K562 (cell line): ENCODE data around the gene ANKDD1A. TPM values are rescaled to one million over a fixed set of nuclear protein-coding genes. Genes with fewer than 3 reads are reported as not detected.

Experiments
- DIDO1 ChIP-seq: fragments of 450-650 bp; IDR thresholded peaks from 2 replicates; pipeline ENCODE4 v1.6.1; 2016; ENCODE audit warnings: low read depth, missing biosample characterization, missing genetic modification characterization
- FOXJ2 ChIP-seq: fragments of 200-800 bp; sonication (Bioruptor generic); IDR thresholded peaks from 2 replicates; pipeline ENCODE4 v1.6.1; 2016; ENCODE audit warnings: missing genetic modification characterization, missing compliant biosample characterization
- NONO ChIP-seq, 2 experiments: fragments of 200-400 bp in 1 of 2; fragments of 450-650 bp in 1 of 2; formaldehyde crosslinking in 1 of 2; IDR thresholded peaks; 2 replicates each; pipeline ENCODE4 v1.6.1; 2017; ENCODE audit warnings: low read depth in 2 of 2, mild to moderate bottlenecking in 2 of 2, moderate library complexity in 2 of 2, low read length in 1 of 2
- POLR3G ChIP-seq: IDR thresholded peaks from 2 replicates; pipeline ENCODE4 v1.6.1; 2011; ENCODE audit not compliant: insufficient read length, insufficient replicate concordance; ENCODE audit errors: extremely low read depth
- polyA plus RNA-seq, 8 experiments: library from polyadenylated mRNA; depleted of rRNA in 4 of 8; stranded (reverse) in 5 of 8; unstranded in 3 of 8; fragments of >200 nt; fragmentation: Nextera tagmentation in 2 of 8; fragmentation: Illumina TruSeq in 1 of 8; extraction: Ambion mirVana in 2 of 8; extraction: Trizol in 1 of 8; gene quantifications; 2 replicates each; pipeline versions ENCODE4 v1.2.1 to v1.2.3, GENCODE V29; 2011 to 2014; ENCODE audit warnings: inconsistent platforms in 1 of 8, missing spikeins in 1 of 8
- total RNA-seq, 7 experiments: library from RNA; depleted of rRNA in 6 of 7; stranded (reverse); fragments of >200 nt in 6 of 7; fragmentation: Illumina TruSeq in 2 of 7; extraction: Trizol in 2 of 7; gene quantifications; 2 replicates each; pipeline versions ENCODE4 v1.2.1 to v1.2.3, GENCODE V29; 2011 to 2021; ENCODE audit warnings: low replicate concordance in 1 of 7
- TF ChIP-seq, protein P1 (sequence below): fragments of 200-800 bp; sonication (Bioruptor generic); IDR thresholded peaks from 2 replicates; pipeline ENCODE4 v1.6.1; 2016; ENCODE audit warnings: missing genetic modification characterization, missing compliant biosample characterization

The ANKDD1A gene
- total and polyA plus RNA-seq, 9 of the 15 experiments (the other 6 are each of a cell fraction or from before 2014, with no cell fraction given), result 0.08 to 0.80 (median 0.43) TPM

DNA sequence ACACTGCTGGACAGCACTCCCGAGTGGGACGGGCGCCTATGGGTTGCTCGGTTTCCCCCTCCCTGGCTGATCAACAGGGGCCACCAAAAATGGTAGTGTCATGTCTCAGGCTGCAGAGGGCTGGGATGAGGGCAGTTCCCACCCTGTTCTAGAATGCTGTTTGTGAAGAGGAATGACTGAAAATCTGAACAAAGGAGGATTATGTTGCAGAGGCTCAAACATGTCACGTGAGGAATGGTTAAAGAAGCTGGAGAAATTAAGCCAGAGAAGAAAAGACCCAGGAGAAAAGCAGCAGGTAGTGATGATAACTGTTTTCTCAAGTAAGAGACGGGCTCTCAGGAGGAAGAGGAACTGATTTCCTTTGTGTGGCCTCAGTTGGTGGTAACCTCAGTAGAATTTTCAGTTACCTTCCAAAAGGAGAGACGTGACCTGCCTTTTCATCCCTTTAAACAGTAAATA is 67.6 kb downstream of the ANKDD1A start (continued):
- TF ChIP-seq, protein P1, sequence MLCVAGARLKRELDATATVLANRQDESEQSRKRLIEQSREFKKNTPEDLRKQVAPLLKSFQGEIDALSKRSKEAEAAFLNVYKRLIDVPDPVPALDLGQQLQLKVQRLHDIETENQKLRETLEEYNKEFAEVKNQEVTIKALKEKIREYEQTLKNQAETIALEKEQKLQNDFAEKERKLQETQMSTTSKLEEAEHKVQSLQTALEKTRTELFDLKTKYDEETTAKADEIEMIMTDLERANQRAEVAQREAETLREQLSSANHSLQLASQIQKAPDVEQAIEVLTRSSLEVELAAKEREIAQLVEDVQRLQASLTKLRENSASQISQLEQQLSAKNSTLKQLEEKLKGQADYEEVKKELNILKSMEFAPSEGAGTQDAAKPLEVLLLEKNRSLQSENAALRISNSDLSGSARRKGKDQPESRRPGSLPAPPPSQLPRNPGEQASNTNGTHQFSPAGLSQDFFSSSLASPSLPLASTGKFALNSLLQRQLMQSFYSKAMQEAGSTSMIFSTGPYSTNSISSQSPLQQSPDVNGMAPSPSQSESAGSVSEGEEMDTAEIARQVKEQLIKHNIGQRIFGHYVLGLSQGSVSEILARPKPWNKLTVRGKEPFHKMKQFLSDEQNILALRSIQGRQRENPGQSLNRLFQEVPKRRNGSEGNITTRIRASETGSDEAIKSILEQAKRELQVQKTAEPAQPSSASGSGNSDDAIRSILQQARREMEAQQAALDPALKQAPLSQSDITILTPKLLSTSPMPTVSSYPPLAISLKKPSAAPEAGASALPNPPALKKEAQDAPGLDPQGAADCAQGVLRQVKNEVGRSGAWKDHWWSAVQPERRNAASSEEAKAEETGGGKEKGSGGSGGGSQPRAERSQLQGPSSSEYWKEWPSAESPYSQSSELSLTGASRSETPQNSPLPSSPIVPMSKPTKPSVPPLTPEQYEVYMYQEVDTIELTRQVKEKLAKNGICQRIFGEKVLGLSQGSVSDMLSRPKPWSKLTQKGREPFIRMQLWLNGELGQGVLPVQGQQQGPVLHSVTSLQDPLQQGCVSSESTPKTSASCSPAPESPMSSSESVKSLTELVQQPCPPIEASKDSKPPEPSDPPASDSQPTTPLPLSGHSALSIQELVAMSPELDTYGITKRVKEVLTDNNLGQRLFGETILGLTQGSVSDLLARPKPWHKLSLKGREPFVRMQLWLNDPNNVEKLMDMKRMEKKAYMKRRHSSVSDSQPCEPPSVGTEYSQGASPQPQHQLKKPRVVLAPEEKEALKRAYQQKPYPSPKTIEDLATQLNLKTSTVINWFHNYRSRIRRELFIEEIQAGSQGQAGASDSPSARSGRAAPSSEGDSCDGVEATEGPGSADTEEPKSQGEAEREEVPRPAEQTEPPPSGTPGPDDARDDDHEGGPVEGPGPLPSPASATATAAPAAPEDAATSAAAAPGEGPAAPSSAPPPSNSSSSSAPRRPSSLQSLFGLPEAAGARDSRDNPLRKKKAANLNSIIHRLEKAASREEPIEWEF (CRISPR knock-in tag), result no peak
- TF ChIP-seq FOXJ2 (tag) (no peak), POLR3G (no peak), DIDO1 (no peak), NONO (IDR thresholded peaks at IDR 0.05; ENCODE audit: low read depth in 2 of 2, low read length in 1 of 2) (no peak)
